ENCODE results near the gene FCSK.

The FCSK gene

DNA sequence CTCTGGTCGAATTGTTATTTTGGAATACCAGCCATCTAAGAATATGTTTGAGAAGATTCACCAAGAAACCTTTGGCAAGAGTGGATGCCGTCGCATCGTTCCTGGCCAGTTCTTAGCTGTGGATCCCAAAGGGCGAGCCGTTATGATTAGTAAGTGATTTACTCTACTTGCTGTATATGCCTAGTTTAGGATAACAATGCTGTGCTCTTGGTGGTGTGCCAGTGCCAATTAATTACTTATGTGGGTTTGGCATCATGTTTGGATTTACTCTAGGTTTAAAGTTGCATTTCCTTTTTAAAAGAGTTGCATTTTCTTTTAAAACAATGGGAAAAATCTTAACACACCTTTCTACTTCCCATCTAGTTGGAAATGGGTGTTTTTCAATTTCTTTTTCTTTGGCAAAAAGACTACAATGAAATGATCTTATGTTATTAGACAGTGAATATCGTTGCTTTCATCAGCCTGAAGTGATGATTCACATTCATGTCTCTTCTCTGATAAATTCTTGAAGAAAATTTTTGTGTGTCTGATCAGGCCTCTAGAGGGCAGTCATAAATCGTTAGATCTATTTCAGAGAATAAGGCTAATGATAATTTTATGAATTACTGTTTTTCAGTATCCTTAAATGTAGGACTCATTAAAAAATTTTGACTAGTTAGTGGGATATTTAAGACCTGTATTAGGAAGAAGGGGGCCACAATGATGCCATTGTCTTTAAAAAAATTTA lies 74.8 kb downstream of the FCSK start:
- no peak for FAIRE-seq

Data from TTC549 (cell line).